K562 (cell line): Measurements from ENCODE around the gene JAKMIP1. TPM values are rescaled to one million over a fixed set of nuclear protein-coding genes. Genes with fewer than 3 reads are reported as not detected.

Experiments
- ATAC-seq: fragments of 200-7000 bp; cut with Tn5 transposase; 3 replicates; pipeline ENCODE4 v1.9.1; 2020; ENCODE audit warnings: moderate library complexity
- BruUV-seq: library from RNA; stranded (reverse); fragments of 400-500 nt; replicated peaks from 2 replicates; lab custom pipeline; 2021; lab: Mats Ljungman, UMichigan
- CTCF ChIA-PET: fragments of 300-600 bp; formaldehyde crosslinking; extraction: SDS; loops from one replicate; lab custom pipeline; 2021; ENCODE audit warnings: low intra/inter-chr PET ratio; lab: Yijun Ruan, JAX
- POLR2A ChIA-PET: fragments of 300-600, 350-650 bp; sonication (Branson Sonifier 250); formaldehyde crosslinking; extraction: SDS; loops from one replicate; lab custom pipeline; 2021; ENCODE audit warnings: antibody characterized with exemption, inconsistent platforms; lab: Yijun Ruan, JAX
- DNase-seq, 4 experiments: peaks; one replicate each; pipeline versions ENCODE4 v3.0.0 to v3.0.0-alpha.2; 2011 to 2018; ENCODE audit warnings: low spot score in 3 of 4, mixed read lengths in 3 of 4; ENCODE audit errors: extremely low read depth in 1 of 4
- FAIRE-seq: peaks from 2 replicates; lab custom pipeline; 2011; peaks lifted over from hg19 to GRCh38; lab: Jason Lieb, UNC
- H2AFZ ChIP-seq: 2 replicates; pipeline ENCODE4 v1.6.0; 2011; ENCODE audit warnings: low read depth, low read length, control low read depth, inconsistent platforms
- H3K27ac ChIP-seq: fragments of 200-600 bp; 3 replicates; pipeline ENCODE4 v1.8.0; 2011; ENCODE audit warnings: low read depth, mild to moderate bottlenecking, control low read depth, inconsistent platforms, low read length, moderate library complexity, mixed read lengths; ENCODE audit errors: extremely low read depth
- H3K27me3 ChIP-seq, 2 experiments: fragments of 300-600 bp in 1 of 2; 2 replicates in 1 of 2; 3 replicates in 1 of 2; pipeline versions ENCODE4 v1.6.0 to v1.8.0; 2011; ENCODE audit warnings: inconsistent platforms in 2 of 2, low read length in 2 of 2, mild to moderate bottlenecking in 1 of 2, mixed read lengths in 1 of 2, moderate library complexity in 1 of 2; ENCODE audit not compliant: control insufficient read depth in 2 of 2, insufficient read depth in 2 of 2
- H3K36me3 ChIP-seq: fragments of 300-600 bp; 3 replicates; pipeline ENCODE4 v1.8.0; 2011; ENCODE audit warnings: mild to moderate bottlenecking, low read length, inconsistent platforms; ENCODE audit not compliant: control insufficient read depth, insufficient read depth
- H3K4me1 ChIP-seq, 2 experiments: fragments of 200-600 bp in 1 of 2; replicated peaks in 1 of 2; 2 replicates in 1 of 2; 3 replicates in 1 of 2; pipeline versions ENCODE4 v1.5.1 to v1.8.0; 2011; ENCODE audit warnings: inconsistent platforms in 2 of 2, low read length in 2 of 2, mild to moderate bottlenecking in 1 of 2, mixed read lengths in 1 of 2, moderate library complexity in 1 of 2; ENCODE audit not compliant: control insufficient read depth in 2 of 2, insufficient read depth in 2 of 2
- H3K4me2 ChIP-seq: 2 replicates; pipeline ENCODE4 v1.6.1; 2011; ENCODE audit warnings: low read length, control low read depth, inconsistent platforms, mixed read lengths; ENCODE audit not compliant: insufficient read depth
- H3K4me3 ChIP-seq: fragments of 200-600 bp; sonication (generic), shearing (Covaris generic); 2 replicates; pipeline ENCODE4 v1.5.1; 2016; ENCODE audit warnings: control low read depth, inconsistent platforms
- H3K79me2 ChIP-seq: fragments of 200-600 bp; 3 replicates; pipeline ENCODE4 v1.8.0; 2011; ENCODE audit warnings: low read length, inconsistent platforms; ENCODE audit not compliant: control insufficient read depth, insufficient read depth
- H3K9ac ChIP-seq, 2 experiments: 2 replicates each; pipeline versions ENCODE4 v1.6.0 to v1.6.1; 2011; ENCODE audit warnings: low read depth in 2 of 2, low read length in 2 of 2, control low read depth in 1 of 2, inconsistent platforms in 1 of 2, mild to moderate bottlenecking in 1 of 2, mixed read lengths in 1 of 2; ENCODE audit not compliant: insufficient read depth in 1 of 2
- H3K9me1 ChIP-seq: one replicate; pipeline ENCODE4 v1.6.0; 2011; ENCODE audit warnings: inconsistent platforms, mild to moderate bottlenecking, low read length, moderate library complexity; ENCODE audit not compliant: control insufficient read depth, insufficient read depth
- H3K9me3 ChIP-seq: replicated peaks from 2 replicates; pipeline ENCODE4 v1.5.1; 2011; ENCODE audit warnings: low read depth, low read length, inconsistent platforms; ENCODE audit not compliant: control insufficient read depth, insufficient read depth
- H4K20me1 ChIP-seq: replicated peaks from 2 replicates; pipeline ENCODE4 v1.6.1; 2011; ENCODE audit warnings: low read length, inconsistent platforms, mixed read lengths; ENCODE audit not compliant: control insufficient read depth, insufficient read depth
- BRCA1 ChIP-seq, 2 experiments: fragments of 450-650 bp in 1 of 2; sonication (generic) in 1 of 2; formaldehyde crosslinking in 1 of 2; IDR thresholded peaks; 2 replicates each; pipeline versions ENCODE4 v1.5.0 to v1.6.1; 2017 to 2020; ENCODE audit warnings: mild to moderate bottlenecking in 1 of 2, missing genetic modification reagents in 1 of 2
- EHMT2 ChIP-seq: fragments of 450-650 bp; IDR thresholded peaks from 2 replicates; pipeline ENCODE4 v1.6.1; 2018; ENCODE audit warnings: antibody characterized with exemption
- MED1 ChIP-seq: sonication (generic); formaldehyde crosslinking; IDR thresholded peaks from 2 replicates; pipeline ENCODE4 v1.8.1; 2023; ENCODE audit warnings: missing genetic modification reagents, borderline replicate concordance
- ZBTB49 ChIP-seq: sonication (generic); formaldehyde crosslinking; IDR thresholded peaks from 2 replicates; pipeline ENCODE4 v1.8.0; 2022; ENCODE audit warnings: missing genetic modification reagents, mild to moderate bottlenecking, borderline replicate concordance
- ZKSCAN1 ChIP-seq: fragments of 150-350 bp; IDR thresholded peaks from 2 replicates; pipeline ENCODE4 v1.6.1; 2016; ENCODE audit warnings: low read depth, low read length
- ZNF644 ChIP-seq: fragments of 200-800 bp; sonication (Bioruptor generic); IDR thresholded peaks from 2 replicates; pipeline ENCODE4 v1.6.1; 2016; ENCODE audit warnings: low read depth, missing genetic modification characterization, missing compliant biosample characterization
- ZNF785 ChIP-seq: fragments of 250-450 bp; sonication (Bioruptor Pico); IDR thresholded peaks from 2 replicates; pipeline ENCODE4 v1.4.0; 2020; ENCODE audit warnings: mild to moderate bottlenecking
- WGBS: fragments of 100-300 bp; shearing (Covaris generic); methylation state at CpG from one replicate; pipeline ENCODE4 v1.1.6; 2016; ENCODE audit warnings: low coverage, mixed read lengths; ENCODE audit not compliant: insufficient coverage; ENCODE audit errors: missing lambda C conversion rate; 5-methylcytosine and 5-hydroxymethylcytosine counted together
- in situ Hi-C: fragments of 300-500 bp; cut with MboI; formaldehyde crosslinking; loops from 4 replicates; pipeline ENCODE4 v1.15.0; 2018; ENCODE audit warnings: inconsistent platforms, mixed read lengths
- intact Hi-C: fragments of 100-400 bp; cut with micrococcal nuclease; formaldehyde crosslinking; loops from 2 replicates; pipeline ENCODE4 v1.14.2; 2022
- polyA plus RNA-seq, 8 experiments: library from polyadenylated mRNA; depleted of rRNA in 4 of 8; stranded (reverse) in 5 of 8; unstranded in 3 of 8; fragments of >200 nt; fragmentation: Nextera tagmentation in 2 of 8; fragmentation: Illumina TruSeq in 1 of 8; extraction: Ambion mirVana in 2 of 8; extraction: Trizol in 1 of 8; gene quantifications; 2 replicates each; pipeline versions ENCODE4 v1.2.1 to v1.2.3, GENCODE V29; 2011 to 2014; ENCODE audit warnings: inconsistent platforms in 1 of 8, missing spikeins in 1 of 8
- total RNA-seq, 7 experiments: library from RNA; depleted of rRNA in 6 of 7; stranded (reverse); fragments of >200 nt in 6 of 7; fragmentation: Illumina TruSeq in 2 of 7; extraction: Trizol in 2 of 7; gene quantifications; 2 replicates each; pipeline versions ENCODE4 v1.2.1 to v1.2.3, GENCODE V29; 2011 to 2021; ENCODE audit warnings: low replicate concordance in 1 of 7
- TF ChIP-seq, protein P1 (sequence below): fragments of 250-450 bp; sonication (Bioruptor Pico); IDR thresholded peaks from 2 replicates; pipeline ENCODE4 v1.5.0; 2021
- TF ChIP-seq, protein P2 (sequence below), 2 experiments: fragments of 450-650 bp; IDR thresholded peaks; 2 replicates each; pipeline ENCODE4 v1.6.1; 2018; ENCODE audit warnings: mild to moderate bottlenecking in 2 of 2, low read depth in 1 of 2; ENCODE audit not compliant: partially characterized antibody in 2 of 2

The JAKMIP1 gene
- total and polyA plus RNA-seq, 9 of the 15 experiments (the other 6 are each of a cell fraction or from before 2014, with no cell fraction given) = not detected

DNA sequence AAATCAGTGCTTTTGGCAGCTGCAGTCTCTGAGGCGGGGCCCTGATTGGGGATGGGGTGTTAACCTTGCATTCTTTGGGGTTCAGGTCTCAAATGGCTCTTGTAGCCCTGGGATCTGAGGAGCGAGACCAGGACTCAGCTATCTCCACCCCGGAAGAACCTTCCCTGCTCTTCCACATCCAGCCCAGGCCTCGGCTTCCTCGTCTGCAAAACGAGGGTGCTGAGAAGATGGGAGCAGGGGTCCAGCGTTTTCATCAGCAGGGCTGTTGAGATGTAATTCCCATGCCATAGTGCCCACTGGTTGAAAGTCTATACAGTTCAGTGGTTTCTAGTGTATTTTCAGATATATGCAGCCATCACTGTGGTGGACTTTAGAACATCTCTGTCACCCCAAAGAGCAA is 34.7 kb upstream of the JAKMIP1 start:
- no peak overlapping the region for H3K27ac ChIP-seq
- ChIA-PET CTCF (no interaction called here), POLR2A (interaction anchor here (0.6 kb wide), 1 partner anchor 42 kb away, joined by 3 read pairs; no protein-coding TSS in a partner anchor)
- H3K4me2 ChIP-seq = no peak overlapping the region
- no peaks in the 10 kb centered on the region for H3K9me1 ChIP-seq
- no peaks in the 10 kb centered on the region for H3K79me2 ChIP-seq
- peaks cover 0 to 42% of the 10 kb centered on the region in 2 experiments; a peak in 3 of 5 replicates for H3K27me3 ChIP-seq
- ATAC-seq (no peak), FAIRE-seq (no peak), DNase-seq (no peak)
- in situ Hi-C loops = no loop called here
- no peaks in the 10 kb centered on the region for H3K36me3 ChIP-seq
- H2AFZ ChIP-seq = no peak overlapping the region
- H3K4me1 ChIP-seq = no peaks in the 10 kb centered on the region; a peak in 1 of 5 replicates
- intact Hi-C loops = no loop called here
- H4K20me1 ChIP-seq = no peaks in the 10 kb centered on the region
- no peak overlapping the region for H3K9ac ChIP-seq
- WGBS = 2% methylated on average over 7 of the region's 7 CpGs
- no peak overlapping the region for H3K4me3 ChIP-seq
- H3K9me3 ChIP-seq = no peaks in the 10 kb centered on the region
- no TSS peak for BruUV-seq
- TF ChIP-seq ZBTB49 (no peak), ZKSCAN1 (no peak), ZNF785 (CRISPR knock-in tag) (no peak), MED1 (CRISPR knock-in tag) (no peak), EHMT2 (no peak), ZNF644 (tag) (no peak), BRCA1 (IDR thresholded peaks at IDR 0.05) (no peak), BRCA1 (CRISPR knock-in tag; IDR thresholded peaks at IDR 0.05) (no peak)
- TF ChIP-seq, protein P1, sequence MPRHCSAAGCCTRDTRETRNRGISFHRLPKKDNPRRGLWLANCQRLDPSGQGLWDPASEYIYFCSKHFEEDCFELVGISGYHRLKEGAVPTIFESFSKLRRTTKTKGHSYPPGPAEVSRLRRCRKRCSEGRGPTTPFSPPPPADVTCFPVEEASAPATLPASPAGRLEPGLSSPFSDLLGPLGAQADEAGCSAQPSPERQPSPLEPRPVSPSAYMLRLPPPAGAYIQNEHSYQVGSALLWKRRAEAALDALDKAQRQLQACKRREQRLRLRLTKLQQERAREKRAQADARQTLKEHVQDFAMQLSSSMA = no peak
- TF ChIP-seq, protein P2, sequence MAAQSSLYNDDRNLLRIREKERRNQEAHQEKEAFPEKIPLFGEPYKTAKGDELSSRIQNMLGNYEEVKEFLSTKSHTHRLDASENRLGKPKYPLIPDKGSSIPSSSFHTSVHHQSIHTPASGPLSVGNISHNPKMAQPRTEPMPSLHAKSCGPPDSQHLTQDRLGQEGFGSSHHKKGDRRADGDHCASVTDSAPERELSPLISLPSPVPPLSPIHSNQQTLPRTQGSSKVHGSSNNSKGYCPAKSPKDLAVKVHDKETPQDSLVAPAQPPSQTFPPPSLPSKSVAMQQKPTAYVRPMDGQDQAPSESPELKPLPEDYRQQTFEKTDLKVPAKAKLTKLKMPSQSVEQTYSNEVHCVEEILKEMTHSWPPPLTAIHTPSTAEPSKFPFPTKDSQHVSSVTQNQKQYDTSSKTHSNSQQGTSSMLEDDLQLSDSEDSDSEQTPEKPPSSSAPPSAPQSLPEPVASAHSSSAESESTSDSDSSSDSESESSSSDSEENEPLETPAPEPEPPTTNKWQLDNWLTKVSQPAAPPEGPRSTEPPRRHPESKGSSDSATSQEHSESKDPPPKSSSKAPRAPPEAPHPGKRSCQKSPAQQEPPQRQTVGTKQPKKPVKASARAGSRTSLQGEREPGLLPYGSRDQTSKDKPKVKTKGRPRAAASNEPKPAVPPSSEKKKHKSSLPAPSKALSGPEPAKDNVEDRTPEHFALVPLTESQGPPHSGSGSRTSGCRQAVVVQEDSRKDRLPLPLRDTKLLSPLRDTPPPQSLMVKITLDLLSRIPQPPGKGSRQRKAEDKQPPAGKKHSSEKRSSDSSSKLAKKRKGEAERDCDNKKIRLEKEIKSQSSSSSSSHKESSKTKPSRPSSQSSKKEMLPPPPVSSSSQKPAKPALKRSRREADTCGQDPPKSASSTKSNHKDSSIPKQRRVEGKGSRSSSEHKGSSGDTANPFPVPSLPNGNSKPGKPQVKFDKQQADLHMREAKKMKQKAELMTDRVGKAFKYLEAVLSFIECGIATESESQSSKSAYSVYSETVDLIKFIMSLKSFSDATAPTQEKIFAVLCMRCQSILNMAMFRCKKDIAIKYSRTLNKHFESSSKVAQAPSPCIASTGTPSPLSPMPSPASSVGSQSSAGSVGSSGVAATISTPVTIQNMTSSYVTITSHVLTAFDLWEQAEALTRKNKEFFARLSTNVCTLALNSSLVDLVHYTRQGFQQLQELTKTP (IDR thresholded peaks at IDR 0.05; ENCODE audit: low read depth in 1 of 2, partially characterized antibody in 2 of 2) = no peak
